ENCODE measurements around the gene TAL1. TPM values are rescaled to one million over a fixed set of nuclear protein-coding genes. Genes with fewer than 3 reads are reported as not detected.
"Not testable (repeated sequence)": the region's sequence is repeated elsewhere in the genome, so short reads cannot be mapped to it uniquely, and the experiment has no call there.

Gene TAL1
- not detected in 2 replicates for total RNA-seq (2014; rRNA removed; shearing (Covaris generic))

DNA sequence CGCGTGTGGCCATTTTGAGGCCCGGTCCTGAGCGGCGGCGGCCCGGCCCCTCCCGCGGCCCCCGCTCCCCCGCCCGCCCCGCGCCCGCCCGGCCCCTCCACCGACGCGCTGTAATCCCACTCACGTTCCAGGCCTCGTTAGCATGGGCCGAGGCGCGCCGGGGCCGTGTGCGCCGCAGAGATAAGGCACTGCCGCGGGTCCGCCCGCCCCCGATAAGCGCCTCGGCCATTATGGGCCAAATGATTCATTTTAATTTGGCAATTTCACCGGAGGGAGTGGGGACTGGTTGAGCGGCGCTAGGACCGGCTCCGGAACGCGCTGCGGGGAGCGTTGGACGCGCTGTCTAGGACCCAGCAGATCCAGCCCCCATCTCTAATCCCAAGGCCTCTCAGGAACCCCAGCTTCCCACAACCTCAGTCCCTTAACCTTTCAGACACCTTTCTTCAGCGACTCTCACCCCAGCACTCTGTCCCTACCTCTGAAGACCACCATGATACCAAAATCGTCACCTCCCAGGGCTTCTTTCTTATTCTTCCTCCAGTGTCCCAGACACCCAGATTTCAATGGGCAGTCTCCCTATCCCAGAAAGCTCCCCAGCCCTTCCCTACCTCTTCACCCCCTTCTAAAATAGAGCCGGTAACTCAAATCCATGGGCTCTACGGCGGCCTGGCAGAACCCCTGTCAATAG is at the start of gene TAL1:
TSS of gene TAL1 (minus strand) at position 39 of the 688 bp plus-strand sequence. CDS start 6,337 bp downstream, outside the sequence.
- no peak for DNase-seq (ENCODE audit: low read depth)

DNA sequence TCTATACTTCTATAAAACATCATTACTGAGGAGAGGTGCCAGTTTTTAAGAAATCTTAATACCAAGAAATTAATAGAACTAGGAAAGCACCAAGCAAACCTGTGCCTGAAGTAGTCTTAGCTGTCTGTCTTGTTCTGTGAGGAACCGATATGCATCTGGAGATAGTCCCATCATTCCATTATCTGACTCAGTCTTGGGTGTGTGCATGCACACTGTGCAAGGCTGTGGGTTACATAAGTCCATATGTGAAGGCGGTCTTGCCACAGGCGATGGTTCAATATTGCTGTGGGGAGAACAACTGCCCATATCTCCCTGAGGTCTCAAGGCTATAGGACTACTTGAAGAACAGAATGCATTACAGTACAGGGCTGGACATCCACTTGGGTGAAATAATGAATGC is 48.1 kb upstream of the TAL1 start:
- peak; percentile 4 for DNase-seq (ENCODE audit: low read depth)

DNA sequence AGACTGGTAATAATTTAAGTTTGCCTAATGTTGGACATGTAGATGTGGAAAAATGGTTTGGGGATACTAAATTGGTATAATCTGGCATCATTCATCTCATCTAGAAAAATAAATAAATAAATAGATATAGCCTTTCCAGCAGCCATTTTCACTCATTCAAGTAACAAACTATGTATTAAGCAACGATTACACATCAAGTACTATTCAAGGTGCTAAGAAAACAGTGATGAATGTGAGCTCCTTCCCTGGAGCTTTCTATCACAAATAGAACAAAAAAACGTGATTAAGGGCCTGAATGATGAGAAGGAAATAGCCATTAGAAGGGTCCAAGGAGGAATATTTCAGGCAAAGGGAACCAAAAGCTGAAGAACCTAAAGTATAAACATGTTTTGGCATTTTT is 44.8 kb upstream of the TAL1 start:
- DNase-seq (ENCODE audit: low read depth) = no peak

DNA sequence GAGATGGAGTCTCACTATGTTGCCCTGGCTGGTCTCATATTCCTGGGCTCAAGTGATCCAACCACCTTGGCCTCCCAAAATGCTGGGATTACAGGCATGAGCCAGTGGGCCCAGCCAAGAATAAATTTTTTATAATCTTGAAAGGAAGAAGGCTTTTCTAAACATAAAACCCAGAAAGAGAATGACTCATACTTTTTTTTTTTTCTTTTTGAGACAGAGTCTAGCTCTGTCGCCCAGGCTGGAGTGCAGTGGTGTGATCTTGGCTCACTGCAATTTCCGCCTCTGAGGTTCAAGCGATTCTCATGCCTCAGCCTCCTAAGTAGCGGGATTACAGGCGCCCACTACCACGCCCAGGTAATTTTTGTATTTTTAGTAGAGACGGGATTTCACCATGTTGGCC is 43.8 kb upstream of the TAL1 start:
- not testable (repeated sequence) for DNase-seq (ENCODE audit: low read depth)

DNA sequence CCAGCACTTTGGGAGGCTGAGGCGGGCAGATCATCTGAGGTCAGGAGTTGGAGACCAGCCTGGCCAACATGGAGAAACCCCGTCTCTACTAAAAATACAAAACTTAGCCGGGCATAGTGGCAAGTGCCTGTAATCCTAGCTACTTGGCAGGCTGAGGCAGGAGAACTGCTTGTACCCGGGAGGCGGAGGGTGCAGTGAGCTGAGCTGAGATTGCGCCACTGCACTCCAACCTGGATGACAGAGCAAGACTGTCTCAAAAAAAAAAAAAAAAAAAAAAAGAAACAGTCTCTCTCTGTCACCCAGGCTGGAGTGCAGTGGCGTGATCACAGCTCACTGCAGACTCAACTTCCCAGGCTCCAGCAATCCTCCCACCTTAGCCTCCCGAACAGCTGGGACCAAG is 33.5 kb upstream of the TAL1 start:
- DNase-seq (ENCODE audit: low read depth) = not testable (repeated sequence)

DNA sequence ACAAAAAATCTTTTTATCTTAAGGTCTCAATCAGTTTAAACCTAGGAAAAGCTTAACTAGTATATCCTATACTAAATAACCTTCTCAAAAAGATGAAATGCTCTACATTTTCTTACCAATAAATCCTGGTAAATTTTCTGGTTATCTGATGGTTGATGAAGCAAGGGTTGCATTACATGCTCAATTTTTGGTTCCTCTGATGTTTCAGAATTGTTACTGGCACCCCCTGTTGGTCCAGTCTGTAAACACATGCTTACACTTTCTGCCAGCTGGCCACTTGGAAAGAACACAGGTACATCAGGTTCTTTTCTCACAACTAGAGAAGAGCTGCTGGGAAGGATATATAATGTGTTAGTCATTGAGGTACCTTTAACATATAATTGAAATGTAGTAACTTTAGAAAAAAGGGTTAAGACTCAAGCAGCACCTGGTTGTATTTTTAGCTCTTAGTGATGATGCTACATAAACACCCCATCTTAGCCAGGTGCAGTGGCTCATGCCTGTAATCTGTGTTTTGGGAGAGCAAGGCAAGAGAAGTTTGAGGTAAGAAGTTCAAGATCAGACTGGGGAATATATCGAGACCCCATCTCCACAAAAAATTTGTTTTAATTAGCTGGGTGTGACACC is 30.9 kb upstream of the TAL1 start:
- peak; percentile 31 for DNase-seq (ENCODE audit: low read depth)

DNA sequence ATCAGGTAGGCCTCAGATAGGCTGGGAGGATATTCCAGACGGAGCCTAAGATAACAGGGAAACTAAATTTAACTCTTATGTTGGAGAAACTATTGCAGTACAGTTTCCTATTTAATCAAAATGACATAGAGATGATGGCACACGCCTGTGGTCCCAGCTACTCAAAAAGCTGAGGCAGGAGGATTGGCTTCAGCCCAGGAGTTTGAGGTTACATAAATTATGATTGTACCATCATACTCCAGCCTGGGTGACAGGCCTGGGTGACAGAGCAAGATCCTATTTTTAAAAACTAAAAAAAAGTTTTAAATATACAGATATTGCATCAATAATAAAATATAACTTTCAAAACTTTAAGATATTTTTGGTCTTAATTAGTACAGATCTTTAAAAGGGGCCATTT is 25.2 kb upstream of the TAL1 start:
- no peak for DNase-seq (ENCODE audit: low read depth)

DNA sequence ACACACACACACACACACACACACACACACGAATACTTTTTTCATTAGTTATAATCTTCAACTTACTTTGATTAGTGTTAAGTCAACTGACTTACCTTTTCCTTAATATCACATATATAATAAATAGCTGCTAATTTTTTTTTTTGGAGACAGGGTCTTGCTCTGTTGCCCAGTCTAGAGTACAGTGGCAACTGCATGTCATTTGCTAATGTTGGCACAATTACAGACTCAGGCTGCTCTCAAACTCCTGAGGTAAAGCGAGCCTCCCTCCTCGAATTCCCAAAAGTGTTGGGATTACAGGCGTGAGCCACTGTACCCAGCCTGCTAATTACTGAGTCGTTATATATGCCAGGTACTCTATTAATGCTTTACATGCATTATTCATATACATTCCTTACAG is 20.8 kb upstream of the TAL1 start:
- DNase-seq (ENCODE audit: low read depth) = no peak

DNA sequence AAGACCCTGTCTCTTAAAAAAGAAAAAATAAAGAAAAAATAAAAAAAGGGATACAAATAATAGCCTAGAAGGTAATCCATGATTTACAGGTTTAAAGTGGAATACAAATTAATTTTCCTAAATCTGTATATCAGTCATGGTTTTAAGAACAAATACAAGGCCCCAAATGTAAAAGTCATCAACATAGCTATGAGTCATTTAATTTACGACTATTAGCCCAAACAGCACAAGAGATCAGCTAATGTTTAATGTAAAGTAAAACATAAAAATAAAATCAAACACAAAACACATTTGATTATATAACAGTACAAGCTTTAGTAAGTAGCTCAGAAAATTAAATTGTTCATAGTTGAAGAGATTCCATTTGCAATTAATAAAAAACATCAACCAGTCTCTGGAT is 20.3 kb upstream of the TAL1 start:
- no peak for DNase-seq (ENCODE audit: low read depth)

DNA sequence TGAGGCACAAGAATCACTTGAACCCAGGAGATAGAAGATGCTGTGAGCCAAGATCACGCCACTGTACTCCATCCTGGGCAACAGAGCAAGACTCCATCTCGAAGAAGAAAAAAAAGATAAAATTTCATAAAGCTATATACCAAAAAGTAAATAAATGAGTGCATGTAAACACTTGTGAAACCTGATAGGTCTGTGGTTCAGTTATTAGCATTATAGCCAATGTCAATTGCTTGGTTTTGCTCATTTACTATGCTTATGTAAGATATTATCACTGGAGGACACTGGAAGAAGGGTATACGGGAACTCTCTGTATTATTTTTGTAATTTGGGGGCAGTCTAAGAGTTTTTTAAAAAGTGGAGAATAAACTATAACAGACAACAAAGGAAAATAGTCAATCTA is 17.7 kb upstream of the TAL1 start:
- DNase-seq (ENCODE audit: low read depth) = no peak

DNA sequence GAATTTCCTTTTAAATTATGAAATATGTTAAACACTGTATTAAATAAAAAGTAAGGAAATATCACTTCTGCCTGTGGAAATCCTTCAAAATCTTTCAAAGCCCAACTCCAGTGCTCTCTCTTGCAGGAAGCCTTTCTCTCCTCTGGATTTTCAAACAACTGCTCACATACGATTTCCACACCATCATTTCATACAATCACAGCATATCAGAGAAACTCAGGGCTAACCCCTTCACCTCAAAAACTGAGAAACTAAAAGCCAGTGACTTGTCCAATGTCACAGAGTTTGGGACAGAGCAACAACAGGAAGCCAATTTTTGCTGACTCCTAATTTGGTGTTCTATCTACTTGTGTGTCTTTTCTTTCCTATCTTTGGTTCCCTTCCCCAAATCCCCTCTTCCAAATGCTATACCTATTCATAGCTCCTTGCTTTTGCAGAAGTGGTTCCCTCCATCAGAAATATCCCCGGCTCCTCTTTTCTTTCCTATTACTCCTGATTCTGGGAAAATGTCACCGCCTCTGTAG is 12.4 kb upstream of the TAL1 start:
- no peak for DNase-seq (ENCODE audit: low read depth)

DNA sequence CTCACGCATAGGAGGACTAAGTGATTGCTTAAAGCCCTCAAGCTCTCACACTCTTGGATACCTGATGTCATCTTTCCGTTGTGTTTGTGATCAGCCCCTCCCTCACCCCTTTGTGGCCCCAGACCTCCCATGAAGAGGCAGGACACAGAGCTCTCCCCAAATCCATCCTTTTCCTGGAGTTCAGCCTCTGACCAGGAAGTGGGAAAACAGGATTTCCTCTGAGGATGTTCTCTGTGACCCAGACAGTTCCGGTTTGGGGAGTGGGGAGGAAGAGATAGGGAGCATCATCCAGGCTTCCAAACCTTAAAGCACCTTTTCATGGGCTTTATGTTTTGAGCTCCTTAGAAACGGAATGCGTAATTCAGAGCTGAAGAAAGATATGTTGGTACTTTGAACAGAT is 11.9 kb upstream of the TAL1 start:
- no peak for DNase-seq (ENCODE audit: low read depth)

DNA sequence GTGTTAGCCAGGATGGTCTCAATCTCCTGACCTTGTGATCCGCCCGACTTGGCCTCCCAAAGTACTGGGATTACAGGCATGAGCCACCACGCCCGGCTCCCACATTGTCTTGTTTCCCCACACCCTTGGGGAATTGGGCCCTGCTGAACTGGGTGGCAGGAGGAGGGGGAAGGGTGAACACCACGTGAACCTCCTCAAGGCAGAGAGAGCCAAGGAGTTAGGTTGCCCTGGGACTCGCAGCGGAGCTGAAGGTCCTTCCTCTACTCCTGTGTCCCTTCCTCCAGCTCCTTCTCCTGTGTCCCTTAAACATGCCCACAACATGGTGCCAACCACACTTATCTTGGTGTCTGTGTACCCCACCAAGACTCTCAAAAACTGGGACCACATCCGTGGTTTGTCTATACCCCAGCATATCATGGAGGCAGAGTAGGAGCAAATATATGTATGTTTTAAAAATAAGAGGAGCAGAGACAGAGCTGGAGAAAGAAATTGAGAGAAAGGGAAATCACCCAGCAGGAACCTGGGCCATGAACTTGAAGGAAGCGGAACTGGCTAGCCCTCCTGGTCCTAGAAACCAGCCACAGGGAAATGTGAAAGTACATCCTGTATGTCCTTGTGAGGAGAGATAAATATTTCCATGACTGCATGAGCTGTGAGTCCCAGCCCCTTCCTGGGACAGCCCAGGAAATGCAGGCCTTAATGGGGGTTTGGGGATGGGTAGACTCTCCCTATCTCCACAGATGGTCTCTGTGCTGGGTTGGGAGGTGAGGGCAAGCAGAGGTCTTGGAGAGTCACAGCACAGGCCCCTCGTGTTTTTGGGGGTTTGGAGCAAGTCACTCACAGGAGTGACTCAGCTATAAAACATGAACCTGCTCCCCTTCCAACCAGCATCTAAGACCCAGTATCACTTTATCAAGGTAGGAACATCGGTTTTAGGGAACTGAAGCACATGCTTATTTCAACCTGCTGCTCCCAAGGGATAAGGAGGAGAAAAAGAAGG is 9.4 kb upstream of the TAL1 start:
- DNase-seq (ENCODE audit: low read depth) = no peak

DNA sequence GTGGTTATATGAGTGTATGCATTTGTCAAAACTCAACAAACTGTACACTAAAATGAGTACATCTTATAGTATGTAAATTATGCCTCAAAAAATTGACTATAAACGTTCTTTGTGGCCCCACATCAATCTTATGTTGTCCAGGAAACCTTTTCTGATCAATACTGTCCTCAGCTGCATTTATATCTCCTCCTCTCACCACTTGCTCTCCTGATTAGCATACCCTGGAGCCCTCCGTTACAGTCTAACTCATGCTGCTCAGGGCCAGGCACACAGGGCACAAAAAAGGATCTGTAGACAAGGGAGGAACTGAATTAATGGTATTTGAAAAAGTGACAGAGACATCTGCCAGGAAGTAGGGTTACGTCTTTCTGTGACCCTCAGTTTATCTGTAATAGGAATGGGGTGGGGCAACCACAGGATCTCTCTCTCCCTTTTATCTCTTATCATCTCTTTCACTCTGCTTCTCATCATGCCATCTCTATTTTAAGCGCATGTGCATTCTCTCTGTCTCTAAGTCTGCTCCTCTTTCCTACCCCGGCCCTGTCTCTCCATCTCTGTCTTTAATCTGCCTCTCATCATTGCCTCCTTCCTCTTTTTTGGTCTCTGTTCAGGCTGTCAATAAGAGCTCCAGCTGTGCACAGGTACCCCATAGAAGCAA is 7.0 kb upstream of the TAL1 start:
- DNase-seq (ENCODE audit: low read depth) = no peak

DNA sequence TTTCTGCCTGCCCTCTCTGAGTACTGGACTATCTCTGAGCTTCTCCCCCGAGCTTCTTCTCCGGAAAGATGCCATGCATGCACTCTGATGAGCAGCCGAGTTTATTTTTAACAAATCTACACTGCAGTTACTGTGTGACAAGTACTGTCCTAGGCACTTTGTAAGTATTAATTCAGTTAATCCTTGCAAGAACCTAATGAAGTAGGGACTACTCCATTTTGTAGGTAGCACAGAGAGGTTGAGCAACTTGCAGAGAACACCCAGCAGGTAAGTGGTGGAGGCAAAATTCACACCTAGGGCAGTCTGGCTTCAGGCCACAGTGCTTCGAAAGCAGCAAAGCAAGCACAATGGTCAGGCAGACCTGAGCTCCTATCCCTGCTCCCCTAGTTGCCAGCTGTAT is 3.8 kb upstream of the TAL1 start:
- no peak for DNase-seq (ENCODE audit: low read depth)

DNA sequence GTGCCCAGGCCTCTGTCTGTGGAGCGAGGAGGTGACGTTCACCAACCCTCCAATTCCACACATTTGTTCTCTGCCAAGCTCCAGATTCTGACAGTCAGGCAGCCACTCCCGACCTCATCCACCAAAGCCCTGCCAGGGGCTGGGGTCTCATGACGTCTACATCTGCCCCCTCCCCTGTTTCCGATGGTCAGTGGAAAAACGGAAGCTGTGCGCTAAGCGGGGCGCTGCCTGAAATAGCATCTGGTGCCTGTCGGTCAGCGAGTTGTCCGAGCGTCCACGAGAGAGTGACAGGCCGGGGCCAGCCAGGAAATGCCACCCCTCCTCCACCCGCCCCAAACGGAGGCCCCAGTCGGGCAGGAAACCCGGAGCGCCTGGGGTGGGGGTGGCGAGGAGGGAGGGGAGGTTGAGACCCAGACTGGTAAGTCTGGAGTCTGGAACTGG is 3.2 kb upstream of the TAL1 start:
- DNase-seq (ENCODE audit: low read depth) = no peak

DNA sequence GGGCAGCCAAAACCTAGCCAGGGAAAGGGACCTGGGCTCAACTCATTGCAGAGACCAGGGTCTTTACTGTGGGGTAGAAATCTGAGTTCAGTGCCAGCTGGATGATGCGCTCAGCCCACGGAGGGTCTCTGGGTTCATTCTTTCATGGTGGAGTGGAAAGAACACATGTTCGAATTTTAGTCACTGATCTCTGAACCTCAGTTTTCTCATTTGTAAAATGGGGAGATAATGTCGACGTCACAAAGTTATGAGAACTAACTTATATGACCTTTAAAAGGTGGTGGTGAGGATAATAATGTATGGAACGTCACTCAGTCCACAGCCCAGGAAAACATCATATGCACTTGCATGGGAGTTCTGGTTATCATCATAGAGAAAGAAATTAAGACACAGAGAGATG is 1.2 kb upstream of the TAL1 start:
- DNase-seq (ENCODE audit: low read depth) = no peak

DNA sequence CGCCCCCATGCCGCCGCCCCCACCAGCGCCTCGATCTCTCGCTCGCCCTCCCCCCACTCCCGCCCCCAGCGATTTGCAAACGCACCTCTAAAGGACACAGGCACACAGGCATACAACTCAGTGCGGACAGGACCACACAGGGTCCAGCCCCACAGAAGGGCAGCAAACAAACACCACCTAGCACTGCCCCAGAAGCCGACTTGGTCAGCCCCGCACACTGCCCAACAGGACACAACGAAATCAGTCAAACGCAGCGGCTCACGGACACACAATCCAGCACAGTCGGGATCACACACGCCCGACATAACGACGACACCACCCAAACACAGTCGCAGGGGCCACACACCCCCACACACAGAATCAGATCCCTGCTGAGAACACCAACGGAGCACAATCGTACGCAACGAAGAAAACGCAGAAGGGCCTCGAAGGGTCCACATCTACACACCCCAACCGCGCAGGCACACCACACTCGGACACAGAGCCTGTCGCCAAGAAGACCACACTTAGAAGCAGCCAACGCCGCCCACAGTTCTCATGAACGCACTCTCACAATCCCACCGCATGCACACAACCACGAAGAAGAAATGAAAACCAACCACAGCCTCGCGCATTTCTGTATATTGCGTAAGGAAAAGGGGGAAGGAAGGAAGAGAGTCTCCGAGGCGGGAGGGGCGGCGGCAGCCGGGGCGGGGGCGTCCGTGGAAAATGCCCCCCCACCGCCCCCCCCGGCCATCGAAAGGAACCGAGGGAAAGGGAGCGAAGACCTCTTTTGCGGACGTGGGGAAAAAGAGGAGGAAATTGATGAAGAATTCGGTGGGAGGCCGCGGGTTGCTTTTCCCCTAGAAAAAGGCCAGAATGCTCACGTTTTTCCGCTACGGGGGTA is 481 bp downstream of the TAL1 start:
- peak; percentile 22 for DNase-seq (ENCODE audit: low read depth)

DNA sequence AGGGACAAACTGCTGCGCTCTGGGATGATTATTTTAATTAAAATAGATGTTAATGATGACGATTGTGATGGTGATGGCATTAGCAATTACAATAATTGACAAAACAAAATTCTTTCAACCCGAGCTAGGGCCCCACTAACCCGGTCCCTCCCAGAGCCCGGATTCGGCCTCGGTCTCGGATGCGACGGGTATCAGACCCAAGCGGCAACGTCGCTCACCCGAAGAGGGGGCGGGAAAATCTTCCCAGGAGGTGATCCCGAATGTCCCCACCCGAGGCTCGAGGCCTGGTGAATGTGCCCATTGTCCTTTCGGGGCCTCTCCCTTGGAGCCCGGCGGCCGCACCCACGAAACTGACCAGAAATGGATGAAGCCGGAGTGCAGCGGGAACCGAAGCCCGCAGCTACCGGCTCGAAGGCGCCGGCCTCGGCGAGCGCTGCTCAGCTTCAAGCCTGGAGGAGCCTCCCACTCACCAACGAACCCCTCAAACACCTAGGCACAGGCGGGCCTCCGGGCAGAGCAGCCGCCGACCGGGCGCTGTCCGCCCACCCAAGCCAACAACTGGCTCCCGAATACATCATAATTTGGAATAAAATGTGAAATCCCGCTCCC is 1.2 kb downstream of the TAL1 start:
- no peak for DNase-seq (ENCODE audit: low read depth)

Measured in RPMI7951 (cell line).